Measurements from ENCODE around the gene EDEM1. TPM values are rescaled to one million over a fixed set of nuclear protein-coding genes. Genes with fewer than 3 reads are reported as not detected.

The EDEM1 gene
- 53.2 and 61.6 TPM in 2 replicates for total RNA-seq

DNA sequence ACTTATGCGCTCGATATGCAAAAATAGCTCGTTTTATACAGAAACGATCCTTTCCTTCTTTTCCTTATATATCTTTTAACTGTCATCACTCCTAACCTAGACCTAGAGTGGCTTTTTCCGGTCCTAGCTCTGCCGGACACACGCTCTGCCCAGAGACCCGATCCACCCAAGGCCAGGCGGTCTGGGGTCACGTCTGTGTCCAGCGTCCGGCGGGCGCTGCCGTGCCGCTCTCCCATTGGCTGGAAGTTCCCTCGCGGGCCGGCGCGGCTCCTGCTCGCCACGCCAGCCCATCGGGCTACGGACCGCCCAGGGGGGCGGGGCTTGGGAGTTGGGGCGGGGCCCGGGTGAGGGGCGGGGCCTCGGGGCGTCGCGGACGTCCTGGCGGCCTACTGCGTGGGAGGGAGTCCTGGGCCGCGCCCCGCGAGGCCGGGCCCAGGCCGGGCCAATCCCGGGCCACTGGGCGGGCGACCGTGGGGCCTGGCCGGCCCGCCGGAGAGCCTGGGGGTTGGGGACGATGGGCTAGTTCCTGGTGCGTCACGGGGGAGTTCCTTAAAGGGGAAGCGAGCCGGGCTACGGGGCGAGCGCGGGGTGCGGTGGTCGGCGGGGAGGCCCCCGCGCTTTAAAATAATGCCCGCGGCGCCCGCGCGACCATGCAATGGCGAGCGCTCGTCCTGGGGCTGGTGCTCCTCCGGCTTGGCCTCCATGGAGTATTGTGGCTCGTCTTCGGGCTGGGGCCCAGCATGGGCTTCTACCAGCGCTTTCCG is at the start of gene EDEM1:
TSS of gene EDEM1 (plus strand) at position 552 of the 764 bp plus-strand sequence. CDS start at position 651, 99 bp downstream.

Small RNA genes lying within 50 kb of the gene (small RNA-seq; reads per million reads assigned to genes)
- gene MIR4790: not detected
- not detected for gene RN7SL553P

Other genes with a start within 250 kb of the EDEM1 start
- gene BHLHE40, start 208.3 kb upstream of the EDEM1 start, total RNA-seq: 23.7 and 31.0 TPM in 2 replicates
- 86.4 and 94.8 TPM in 2 replicates for gene ARL8B, start 65.4 kb upstream of the EDEM1 start, total RNA-seq

Data from thoracic aorta endothelial cell (primary cell).